HG03103 (cell line): ENCODE data around the gene CCDC137.

Experiments used
- ATAC-seq: cut with Tn5 transposase; IDR thresholded peaks from one replicate; pipeline ENCODE4 v1.9.1; 2021; ENCODE audit warnings: low read depth; ENCODE audit not compliant: unreplicated experiment

The CCDC137 gene

GRCh38 chr17:81680150-81680549 is 13.6 kb downstream of the CCDC137 start:
- ATAC-seq = no peak

- ATAC-seq = no peak
Measured at GRCh38 chr17:81681672-81682071, 15.1 kb downstream of the CCDC137 start.

DNA sequence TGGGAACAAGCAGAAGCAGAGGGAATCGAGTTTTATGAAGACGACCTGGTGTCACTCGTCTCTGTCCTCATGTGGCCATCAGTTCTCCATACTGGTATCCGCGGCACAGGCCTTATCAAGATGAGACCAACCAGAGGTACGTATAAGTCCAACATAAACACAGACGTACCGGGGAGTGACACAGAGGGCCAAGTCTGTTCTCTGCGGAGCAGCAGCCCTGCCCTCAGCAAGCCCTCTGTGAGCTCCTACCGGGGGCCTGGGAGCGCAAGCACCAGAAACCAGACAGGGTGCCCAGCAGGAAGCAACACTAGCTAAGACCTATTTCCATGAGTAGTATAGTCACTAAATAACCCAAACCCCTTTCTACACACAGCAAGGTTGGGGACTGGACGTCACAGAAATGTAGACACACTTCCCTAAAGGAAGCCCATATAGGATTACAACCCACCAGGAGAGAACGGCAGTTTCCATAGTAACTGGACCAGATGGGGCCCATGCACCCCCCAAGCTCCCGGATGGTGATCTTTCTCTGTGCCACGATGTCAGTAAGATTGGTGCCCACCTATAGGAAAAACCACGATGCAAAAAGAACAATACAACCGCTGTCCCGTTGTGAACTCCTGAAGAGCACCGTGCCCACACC is 16.1 kb downstream of the CCDC137 start:
- no peak for ATAC-seq

DNA sequence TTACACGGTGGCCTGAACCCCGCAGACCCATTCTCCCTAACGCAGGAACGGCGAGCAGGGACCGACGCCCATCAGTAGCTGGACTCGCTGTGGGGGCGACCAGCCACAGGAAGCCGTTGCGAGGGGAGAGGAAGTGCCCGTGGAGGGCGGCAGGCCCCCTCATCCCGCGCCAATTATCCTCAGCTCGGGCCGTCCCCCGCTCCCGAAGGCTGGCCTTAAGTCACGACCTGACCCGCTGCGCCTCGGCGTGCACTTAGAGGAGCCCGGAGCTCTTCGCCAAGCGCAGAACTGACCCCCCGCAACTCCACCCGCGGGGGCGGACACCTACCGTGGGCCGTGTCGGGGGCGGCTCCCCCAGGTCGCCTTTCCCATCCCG is 16.7 kb downstream of the CCDC137 start:
- ATAC-seq = peak; percentile 17

DNA sequence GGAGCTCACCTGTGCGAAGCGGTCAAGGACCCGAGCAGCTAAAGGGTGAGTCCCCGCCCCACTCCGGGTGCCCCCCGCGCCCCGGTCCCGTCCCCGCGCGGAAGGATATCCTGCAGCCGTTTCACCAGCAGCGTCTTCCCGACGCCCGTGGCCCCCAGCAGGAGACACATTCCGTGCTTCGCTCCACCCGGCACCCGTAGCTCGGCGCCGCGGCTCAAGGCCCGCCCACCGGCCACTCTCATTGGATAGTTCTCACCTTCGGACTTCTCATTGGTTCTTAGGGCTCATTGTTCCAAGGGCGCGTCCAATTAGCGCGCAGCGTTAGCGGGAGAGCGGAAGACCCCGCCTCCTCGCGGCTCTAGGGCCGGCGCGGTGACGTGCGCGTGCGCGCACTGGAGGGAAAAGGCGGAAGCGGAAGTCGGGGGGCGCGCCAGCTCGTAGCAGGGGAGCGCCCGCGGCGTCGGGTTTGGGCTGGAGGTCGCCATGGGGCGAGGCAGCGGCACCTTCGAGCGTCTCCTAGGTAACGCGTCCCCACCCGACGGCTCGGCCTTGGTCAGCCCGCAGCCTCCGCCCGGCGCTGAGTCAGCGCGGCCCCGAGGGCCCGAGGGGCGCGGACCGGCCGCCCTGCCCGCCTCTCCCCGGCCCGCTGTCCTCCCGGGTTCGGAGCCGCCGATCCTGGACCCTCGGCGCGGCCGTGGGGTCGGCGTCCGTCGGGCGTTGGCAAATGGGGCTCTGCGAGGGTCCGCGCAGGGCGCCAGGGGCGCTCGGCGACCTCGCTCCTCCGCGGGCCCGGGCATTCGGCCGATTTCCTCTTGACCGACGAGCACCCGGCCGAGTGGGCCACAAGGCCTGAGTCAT is 17.3 kb downstream of the CCDC137 start, which contains the start of the genes ARL16 and HGS:
Gene ARL16, minus strand, starts transcription at position 214 of the 858 bp plus-strand sequence. Its CDS starts 44 bp downstream, at position 170.
Gene HGS, plus strand, starts transcription at position 428 of the 858 bp plus-strand sequence. Its CDS starts 56 bp downstream, at position 484.
- ATAC-seq = peak; percentile 92

GRCh38 chr17:81684442-81684911 is 17.9 kb downstream of the CCDC137 start:
- ATAC-seq = no peak

- no peak for ATAC-seq
Measured at GRCh38 chr17:81685108-81685507, 18.6 kb downstream of the CCDC137 start.

GRCh38 chr17:81686614-81687013 is 20.1 kb downstream of the CCDC137 start:
- ATAC-seq = no peak

DNA sequence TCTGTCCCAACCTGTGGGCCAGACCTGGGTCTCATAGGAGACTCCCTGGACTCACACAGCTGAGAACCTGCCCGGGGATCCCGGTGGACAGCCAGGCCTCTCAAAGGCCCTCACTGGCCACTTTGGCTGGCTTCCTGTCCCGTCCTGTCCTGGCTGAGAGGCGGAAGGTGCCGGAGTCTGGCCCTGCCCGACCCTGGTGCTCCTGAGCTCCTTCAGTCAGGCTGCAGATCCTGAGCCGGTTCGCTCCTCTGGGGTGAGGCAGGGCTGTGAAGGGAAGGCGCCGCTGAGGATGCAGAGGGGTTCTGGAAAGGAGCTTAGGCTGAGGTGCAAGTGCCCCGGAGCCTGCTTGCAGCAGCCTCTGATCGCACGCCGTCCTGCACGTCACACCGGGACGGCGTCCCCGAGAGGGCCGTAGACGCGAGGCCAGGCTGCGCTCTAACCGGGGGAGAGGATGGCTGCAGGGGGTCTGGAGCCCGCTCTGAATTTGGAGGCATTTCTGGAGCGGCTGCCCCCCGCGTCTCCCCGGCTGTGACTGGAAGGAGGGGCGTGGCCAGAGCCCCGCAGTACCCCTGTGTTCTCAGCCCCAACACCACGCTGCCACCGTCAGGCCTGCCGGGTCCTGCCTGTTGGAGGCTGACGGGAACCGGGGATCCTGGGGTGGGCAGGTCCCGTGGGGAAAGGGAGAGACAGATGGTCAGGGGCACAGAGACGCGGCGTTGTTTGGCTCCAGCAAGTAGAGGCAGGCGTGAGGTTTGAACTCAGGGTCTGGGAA is 21.4 kb downstream of the CCDC137 start:
- no peak for ATAC-seq

- no peak for ATAC-seq
Measured at GRCh38 chr17:81688616-81689015, 22.1 kb downstream of the CCDC137 start.

DNA sequence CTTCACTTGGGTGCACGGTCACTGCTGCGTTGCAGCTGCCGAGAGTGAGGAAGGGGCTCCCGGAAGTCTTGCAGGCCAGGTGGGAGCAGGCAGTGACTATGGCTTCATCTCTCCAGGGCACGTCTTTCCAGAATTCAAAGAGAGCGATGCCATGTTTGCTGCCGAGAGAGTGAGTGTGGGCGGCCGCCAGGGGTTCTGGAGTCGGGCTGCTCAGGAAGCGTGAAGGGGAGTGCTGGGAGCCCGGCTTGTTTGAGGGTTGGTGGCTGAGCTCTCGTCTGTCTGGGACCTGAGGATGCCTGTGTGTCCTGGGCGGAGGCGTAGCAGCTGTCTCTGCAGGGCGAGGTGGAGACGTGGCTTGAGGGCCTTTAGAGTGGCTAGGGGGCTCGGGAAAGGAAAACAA is 23.5 kb downstream of the CCDC137 start:
- ATAC-seq = no peak

- ATAC-seq = no peak
Measured at GRCh38 chr17:81690549-81690948, 24.0 kb downstream of the CCDC137 start.

GRCh38 chr17:81691196-81691595 is 24.7 kb downstream of the CCDC137 start:
- ATAC-seq = no peak

- no peak for ATAC-seq
Measured at GRCh38 chr17:81691608-81692007, 25.1 kb downstream of the CCDC137 start.

DNA sequence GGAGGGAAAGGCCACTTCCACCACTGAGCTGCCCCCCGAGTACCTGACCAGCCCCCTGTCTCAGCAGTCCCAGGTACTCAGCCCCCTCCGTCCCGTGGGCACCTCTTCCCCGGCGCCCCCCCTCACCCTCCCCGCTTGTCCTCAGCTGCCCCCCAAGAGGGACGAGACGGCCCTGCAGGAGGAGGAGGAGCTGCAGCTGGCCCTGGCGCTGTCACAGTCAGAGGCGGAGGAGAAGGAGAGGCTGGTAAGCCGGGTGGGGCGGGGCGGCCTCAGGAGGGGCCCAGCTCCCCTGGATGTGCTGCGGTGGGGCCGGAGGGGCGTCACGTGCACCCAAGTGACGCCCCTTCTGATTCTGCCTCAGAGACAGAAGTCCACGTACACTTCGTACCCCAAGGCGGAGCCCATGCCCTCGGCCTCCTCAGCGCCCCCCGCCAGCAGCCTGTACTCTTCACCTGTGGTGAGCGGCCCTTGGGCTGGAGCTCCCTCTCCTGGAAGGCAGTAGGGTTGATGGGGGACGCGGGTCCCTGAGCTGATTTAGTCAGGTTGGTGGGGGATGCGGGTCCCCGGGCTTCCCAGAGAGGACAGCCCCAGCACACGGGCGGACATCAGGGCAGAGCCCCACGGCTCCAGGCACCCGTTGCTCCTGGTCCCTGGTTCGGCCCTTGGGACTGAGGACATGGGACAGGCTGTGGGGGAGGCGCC is 27.1 kb downstream of the CCDC137 start:
- no peak for ATAC-seq

DNA sequence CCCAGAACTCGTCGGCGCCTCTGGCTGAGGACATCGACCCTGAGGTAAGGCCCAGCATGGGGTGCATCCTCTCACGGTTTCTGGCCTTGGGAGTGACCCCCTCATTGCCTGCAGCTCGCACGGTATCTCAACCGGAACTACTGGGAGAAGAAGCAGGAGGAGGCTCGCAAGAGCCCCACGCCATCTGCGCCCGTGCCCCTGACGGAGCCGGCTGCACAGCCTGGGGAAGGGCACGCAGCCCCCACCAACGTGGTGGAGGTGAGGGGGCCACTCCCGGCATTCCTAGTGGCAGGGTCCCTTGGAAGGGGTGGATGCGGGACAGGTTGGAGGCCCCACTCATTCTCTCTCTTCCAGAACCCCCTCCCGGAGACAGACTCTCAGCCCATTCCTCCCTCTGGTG is 28.3 kb downstream of the CCDC137 start:
- ATAC-seq = no peak

DNA sequence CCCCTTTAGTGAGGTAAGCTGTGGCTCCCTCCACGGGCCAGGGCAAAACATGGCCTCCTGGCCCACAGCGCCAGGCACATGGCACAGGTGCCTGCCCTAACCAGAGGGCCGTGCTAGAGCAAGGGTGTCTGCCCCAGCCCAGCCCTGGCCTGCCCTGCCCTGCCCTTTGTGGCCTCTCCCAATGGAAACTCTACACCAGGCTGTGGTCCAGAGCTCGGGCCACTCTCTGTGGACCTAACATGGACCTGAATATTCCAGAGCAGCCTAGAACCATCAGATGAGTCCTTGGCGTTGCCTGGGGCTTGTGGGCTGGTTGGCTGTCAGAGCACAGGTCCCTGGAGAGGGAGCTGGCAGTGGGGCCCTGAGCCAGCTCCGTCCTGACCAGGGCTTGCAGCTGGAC is 28.7 kb downstream of the CCDC137 start:
- no peak for ATAC-seq

- ATAC-seq = no peak
Measured at GRCh38 chr17:81695801-81696200, 29.3 kb downstream of the CCDC137 start.

- no peak for ATAC-seq
Measured at GRCh38 chr17:81696218-81696941, 29.8 kb downstream of the CCDC137 start.
